Measurements from ENCODE around the gene PPEF1.
"Not testable (repeated sequence)": the region's sequence is repeated elsewhere in the genome, so short reads cannot be mapped to it uniquely, and the experiment has no call there.

Gene PPEF1

DNA sequence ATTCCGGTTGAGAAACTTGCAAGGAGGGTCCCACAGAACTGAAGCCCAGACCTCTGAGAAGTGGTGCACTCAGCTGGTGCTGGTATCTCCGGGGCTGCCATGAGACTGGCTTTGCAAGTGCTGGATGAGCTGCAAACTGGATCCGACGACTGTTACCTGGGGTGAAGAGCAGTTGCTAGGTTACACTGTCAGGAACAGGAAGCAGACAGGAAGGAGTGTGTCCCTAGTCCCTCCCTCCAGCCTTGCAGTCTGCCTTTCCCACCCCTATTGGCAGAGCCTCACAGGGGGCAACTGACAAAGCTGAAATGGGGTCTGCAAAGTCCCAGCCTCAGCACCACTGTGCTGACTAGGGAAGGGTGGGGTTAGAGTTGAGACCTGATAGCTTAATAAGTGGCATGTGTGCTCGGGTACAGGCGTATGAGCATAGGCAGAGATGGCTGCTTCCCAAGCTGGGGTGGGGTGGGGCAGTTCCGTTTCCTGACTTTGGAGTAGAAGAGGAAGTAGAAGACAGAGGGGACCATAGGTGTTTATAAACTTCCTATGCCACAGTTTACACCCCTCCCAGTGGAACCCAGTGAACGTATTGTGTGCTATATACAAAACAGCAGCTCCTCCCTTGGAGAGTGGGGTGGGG lies 18.0 kb downstream of the PPEF1 start:
- DNase-seq: no peak
- TF ChIP-seq GATA1 (IDR thresholded peaks at IDR 0.05; ENCODE audit: low read depth, low read length) (no peak), POLR2A (IDR thresholded peaks at IDR 0.05; ENCODE audit: low read length) (no peak)

DNA sequence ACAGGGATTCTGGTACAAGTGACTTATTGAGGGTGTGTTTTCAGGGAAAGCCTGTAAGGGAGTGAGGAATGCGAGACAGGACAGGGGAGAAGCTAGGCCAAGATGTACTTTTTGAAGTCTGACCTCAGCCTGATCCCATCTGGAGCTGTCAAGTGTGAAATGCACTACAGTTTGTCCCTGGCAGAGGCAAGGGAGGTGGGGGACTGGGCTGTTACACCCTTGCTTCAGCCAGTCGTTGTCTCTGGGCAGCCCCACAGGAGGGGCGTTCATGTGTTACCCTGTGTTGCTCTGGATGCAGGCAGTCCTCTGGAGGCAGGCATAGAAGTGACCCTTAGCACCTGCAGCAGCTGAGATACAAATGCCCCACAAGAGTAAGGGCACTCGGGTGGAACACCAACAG lies 25.8 kb downstream of the PPEF1 start:
- no peak for TF ChIP-seq POLR2A (IDR thresholded peaks at IDR 0.05; ENCODE audit: low read length)
- TF ChIP-seq GATA1 (IDR thresholded peaks at IDR 0.05; ENCODE audit: low read depth, low read length): no peak
- DNase-seq: no peak

DNA sequence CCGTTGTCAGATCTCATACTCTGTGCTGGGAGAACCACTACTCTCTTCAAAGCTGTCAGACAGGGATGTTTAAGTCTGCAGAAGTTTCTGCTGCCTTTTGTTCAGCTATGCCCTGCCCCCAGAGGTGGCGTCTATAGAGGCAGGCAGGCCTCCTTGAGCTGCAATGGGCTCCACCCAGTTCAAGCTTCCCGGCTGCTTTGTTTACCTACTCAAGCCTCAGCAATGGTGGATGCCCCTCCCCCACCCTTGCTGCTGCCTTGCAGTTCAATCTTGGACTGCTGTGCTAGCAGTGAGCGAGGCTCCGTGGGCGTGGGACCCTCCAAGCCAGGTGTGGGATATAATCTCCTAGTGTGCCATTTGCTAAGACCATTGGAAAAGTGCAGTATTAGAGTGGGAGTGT lies 32.2 kb downstream of the PPEF1 start:
- not testable (repeated sequence) for DNase-seq

DNA sequence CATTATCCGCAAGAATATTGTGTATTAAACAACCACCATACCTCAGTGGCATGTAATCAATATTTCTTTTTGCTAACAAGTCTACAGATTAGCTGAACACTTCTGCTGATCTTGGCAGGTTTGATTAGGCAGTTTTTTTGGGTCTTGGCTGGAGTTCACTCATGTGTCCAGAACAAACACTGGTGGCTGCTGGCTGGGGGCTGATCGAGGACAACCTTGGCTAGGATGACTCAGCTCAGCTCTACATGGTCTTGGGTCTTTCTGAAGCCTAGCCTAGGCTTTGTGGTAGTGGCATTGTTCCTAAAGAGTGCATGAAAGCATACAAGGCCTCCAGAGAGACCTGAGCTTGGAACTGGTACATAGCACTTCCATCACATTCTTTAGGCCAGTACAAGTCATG lies 41.1 kb downstream of the PPEF1 start:
- DNase-seq: no peak
- TF ChIP-seq GATA1 (IDR thresholded peaks at IDR 0.05; ENCODE audit: low read depth, low read length) (no peak), POLR2A (IDR thresholded peaks at IDR 0.05; ENCODE audit: low read length) (no peak)

DNA sequence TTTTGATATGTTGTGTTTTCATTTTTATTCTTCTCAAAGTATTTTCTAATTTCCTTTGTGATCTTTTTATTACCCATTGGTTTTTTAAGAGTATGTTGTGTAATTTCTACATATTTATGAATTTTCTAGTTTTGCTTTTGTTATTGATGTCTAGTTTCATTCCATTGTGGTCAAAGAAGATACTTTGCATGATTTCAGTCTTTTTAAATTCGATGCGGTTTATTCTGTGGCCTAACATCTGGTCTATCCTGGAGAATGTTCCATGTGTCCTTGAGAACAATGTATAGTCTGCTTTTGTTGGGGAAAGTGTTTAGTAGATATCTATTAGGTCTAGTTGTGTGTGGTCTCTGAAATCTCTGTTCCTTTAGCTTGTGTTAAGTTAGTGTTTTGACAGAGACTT lies 46.2 kb downstream of the PPEF1 start:
- DNase-seq: no peak
- no peak for TF ChIP-seq POLR2A (IDR thresholded peaks at IDR 0.05; ENCODE audit: low read length)
- TF ChIP-seq GATA1 (IDR thresholded peaks at IDR 0.05; ENCODE audit: low read depth, low read length): no peak

DNA sequence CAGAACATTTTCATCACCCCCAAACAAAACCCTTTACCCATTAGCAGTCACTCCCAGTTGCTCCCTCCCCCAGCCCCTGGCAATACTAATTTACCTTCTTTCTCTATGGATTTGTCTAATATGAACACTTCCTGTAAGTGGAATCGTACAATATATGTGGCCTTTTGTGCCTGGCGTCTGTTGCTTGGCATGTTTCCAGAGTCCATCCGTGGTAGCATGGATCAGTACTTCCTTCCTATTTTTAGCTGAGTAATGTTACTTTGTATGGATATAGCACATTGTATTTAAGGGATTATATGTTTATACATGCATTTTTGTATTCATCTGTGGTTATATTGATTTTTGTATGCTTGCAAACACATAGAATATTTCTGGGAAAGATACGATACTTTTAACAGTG lies 48.2 kb downstream of the PPEF1 start:
- no peak for DNase-seq
- TF ChIP-seq GATA1 (IDR thresholded peaks at IDR 0.05; ENCODE audit: low read depth, low read length) (no peak), POLR2A (IDR thresholded peaks at IDR 0.05; ENCODE audit: low read length) (no peak)

DNA sequence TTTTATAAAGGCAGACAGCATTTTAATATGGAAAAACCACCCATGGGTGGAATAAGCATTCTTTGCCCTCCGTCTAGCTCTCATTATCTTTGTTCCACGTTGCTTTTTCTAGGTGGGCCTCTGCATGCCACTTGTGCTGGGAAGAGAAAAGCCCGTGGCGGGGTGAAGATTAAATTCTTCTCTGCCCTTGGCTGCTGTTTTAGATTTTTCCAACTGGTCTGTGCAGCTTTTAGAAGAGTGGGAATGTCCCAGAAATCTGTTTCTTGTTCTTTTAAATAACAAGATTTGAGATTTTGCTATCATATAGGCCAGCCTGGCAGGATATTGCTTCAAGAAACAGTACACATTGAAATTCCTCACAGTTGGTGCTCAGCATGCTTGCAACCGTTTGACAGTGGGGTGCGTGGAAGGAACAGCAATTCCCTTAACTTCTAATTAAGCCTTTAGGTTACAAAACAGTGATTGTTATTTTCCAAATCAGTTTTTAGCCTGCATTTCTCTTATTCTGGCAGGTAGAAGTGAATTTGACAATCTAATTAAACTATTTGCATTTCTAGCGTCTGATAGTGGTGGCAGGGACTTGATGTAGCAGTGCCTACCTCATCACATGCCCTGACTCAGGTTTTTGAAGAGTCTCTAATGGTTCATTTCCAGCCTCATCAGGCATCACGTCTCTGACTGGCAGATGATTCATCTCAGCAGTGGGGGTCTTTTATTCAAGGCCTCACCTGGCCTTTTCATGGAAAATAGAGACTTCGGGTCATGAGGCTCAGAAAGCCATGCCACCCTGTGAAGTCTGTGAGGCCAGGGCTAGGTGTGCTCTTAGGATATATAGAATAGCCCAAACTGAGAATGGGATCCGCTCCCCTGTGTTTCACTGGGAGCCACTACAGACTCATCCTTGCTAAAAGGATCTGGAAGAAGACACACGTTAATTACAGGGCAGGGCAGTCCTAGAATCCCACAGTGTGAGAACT lies 50.8 kb downstream of the PPEF1 start:
- DNase-seq: no peak
- TF ChIP-seq GATA1 (IDR thresholded peaks at IDR 0.05; ENCODE audit: low read depth, low read length) (no peak), POLR2A (IDR thresholded peaks at IDR 0.05; ENCODE audit: low read length) (no peak)

DNA sequence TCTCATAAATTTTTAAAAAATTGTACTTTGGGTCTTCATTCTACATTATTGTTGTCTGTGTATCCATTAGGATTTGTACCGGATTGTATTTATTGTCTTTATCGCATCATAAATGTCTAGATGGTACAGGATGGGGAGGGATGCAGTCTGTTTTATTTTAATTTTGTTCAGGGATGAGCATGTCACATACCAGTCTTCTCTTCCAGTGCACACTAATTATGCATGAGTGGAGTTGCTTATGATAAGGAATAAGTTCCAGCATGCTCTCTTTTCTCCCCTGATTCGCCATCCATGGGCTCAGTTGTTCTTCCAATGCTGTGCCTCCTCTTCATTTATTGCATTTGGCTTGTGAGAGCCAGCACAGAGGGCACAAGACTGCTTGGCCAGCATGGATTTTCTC lies 54.3 kb downstream of the PPEF1 start:
- TF ChIP-seq POLR2A (IDR thresholded peaks at IDR 0.05; ENCODE audit: low read length): no peak
- no peak for TF ChIP-seq GATA1 (IDR thresholded peaks at IDR 0.05; ENCODE audit: low read depth, low read length)
- no peak for DNase-seq

DNA sequence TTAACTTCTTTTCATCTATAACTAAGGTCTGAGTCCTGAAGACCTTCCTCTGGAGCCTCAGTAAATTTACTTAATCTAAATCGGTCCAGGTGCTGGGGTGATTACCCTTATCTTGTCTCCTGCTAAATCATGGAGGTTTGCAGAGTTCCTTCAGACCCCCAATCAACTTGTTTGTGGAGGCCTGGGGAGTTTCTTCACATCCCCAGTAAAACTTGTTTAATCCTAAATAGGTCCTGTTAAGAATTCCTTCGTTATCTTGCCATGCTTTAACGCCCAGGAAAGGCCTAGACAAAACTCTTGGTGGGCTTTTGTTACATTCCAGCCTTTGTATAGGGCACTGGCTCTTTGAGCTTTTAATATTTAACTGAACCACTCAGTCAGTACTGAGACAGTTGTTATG lies 55.7 kb downstream of the PPEF1 start:
- DNase-seq: not testable (repeated sequence)

DNA sequence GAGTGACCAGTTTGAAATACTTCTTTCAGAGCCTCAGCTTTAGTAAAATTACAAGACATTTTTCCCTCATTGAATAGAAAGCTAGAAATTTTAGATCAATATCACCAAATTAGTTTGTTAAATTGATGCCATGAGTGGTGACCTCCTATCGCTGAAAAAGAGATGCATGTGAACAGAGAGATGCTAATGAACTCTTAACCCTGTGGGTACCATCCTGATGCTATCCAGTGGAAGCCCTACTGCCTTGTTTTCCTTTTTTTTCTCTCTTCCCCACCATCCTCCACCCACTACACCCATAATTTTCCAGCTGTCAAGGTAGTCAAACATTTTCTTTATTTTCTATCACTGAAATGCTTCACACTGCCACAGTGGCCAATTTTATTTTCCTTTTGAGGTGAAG lies 61.9 kb downstream of the PPEF1 start:
- TF ChIP-seq POLR2A (IDR thresholded peaks at IDR 0.05; ENCODE audit: low read length) (no peak), GATA1 (IDR thresholded peaks at IDR 0.05; ENCODE audit: low read depth, low read length) (no peak)
- DNase-seq: no peak

DNA sequence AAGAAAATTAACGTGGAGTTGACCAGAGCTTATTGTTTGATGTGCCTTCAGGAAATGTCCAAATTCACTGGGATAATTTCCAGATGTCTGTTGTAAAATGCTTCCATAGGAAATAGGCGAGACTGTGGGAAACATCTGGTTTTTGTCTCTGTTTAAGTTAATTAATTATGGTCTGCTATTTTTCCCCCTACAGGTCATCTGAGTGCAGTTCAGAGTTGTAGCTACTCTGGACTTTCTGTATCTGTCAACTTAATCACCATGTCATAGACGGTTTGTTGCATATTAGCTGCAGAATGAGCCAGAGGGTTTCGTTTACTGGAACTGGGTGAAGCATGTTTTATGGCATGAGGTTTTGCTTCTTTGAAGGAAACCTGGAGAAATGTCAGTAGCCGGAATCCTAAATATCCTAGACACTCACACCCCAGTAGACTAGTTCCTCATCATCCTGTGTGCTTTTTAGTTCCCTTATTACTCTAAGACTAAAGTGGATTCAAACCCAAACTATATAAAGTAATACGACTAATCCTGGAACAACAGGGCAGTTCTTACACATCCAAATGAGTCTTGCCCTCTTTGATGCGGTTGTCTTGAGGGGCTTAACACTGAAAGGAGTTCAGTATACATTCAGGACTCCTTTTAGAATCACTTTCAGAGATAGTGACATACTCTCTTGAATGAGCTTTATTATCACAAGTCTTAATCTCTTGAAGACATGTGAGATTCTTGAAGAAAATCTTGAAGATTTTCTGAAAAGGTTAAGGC lies 62.5 kb downstream of the PPEF1 start:
- DNase-seq: no peak
- no peak for TF ChIP-seq GATA1 (IDR thresholded peaks at IDR 0.05; ENCODE audit: low read depth, low read length)
- TF ChIP-seq POLR2A (IDR thresholded peaks at IDR 0.05; ENCODE audit: low read length): no peak

DNA sequence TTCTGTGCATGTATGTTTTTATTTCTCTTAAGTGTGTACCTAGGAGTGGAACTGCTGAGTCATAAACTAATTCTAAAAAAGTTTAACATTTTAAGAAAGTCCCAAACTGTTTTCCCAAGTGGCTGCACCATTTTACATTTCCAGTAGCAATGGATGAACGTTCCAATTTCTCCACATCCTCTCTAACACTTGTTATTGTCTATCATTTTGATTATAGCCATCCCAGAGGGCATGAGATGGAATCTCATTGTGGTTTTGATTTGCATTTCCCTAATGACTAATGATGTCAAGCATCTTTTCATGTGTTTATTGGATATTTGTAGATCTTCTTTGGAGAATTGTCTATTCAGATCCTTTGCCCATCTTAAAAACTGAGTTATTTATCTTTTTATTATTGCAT lies 82.5 kb downstream of the PPEF1 start:
- TF ChIP-seq POLR2A (IDR thresholded peaks at IDR 0.05; ENCODE audit: low read length) (no peak), GATA1 (IDR thresholded peaks at IDR 0.05; ENCODE audit: low read depth, low read length) (no peak)
- DNase-seq: no peak

DNA sequence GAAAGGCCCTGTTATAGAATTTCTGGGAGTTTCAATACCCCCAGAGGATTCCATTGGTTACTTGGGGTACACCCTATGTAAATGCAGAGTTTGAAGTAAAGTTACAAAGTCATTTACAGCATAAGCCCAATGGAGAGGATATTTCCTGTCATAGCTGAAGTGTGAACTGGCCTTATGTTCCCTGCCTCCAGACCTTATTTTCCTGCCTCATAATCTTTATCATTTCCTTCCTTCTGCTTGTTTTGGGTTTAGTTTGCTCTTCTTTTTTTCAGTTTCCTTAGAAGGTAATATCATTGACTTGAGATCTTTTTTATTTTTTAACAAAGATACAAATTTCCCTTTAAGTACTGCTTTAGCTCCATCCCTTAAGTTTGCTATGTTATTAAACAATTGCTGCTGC lies 85.4 kb downstream of the PPEF1 start:
- no peak for DNase-seq
- TF ChIP-seq GATA1 (IDR thresholded peaks at IDR 0.05; ENCODE audit: low read depth, low read length) (no peak), POLR2A (IDR thresholded peaks at IDR 0.05; ENCODE audit: low read length) (no peak)

DNA sequence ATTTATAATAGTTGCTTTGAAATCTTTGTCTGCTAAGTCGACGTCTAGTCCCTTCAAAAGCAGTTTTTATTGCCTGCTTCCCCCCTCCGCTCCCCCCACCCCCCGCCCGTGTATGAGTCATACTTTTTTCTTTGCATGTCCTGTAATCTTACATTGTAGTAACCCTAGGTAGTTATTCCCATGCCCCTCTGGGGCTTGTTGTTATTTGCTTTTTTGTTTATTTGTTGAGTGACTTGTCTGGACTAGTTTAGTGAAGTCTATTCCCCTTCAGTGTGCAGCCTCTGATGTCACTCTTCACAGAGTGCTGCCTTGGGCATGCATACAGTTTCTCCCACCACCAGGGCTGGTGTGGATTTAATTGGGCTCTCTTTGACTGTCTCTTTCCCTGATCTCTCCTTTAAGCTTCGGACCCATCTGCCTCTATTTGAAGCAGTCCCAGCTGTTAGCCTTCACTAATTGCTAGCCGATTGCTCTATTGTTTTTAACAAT lies 86.2 kb downstream of the PPEF1 start:
- TF ChIP-seq GATA1 (IDR thresholded peaks at IDR 0.05; ENCODE audit: low read depth, low read length): no peak
- no peak for TF ChIP-seq POLR2A (IDR thresholded peaks at IDR 0.05; ENCODE audit: low read length)
- no peak for DNase-seq
